GM21723 (cell line): Measurements from ENCODE around the gene LIN7C.

Experiments used
- ATAC-seq: cut with Tn5 transposase; IDR thresholded peaks from one replicate; pipeline ENCODE4 v1.9.1; 2021; ENCODE audit warnings: mild to moderate bottlenecking, moderate library complexity; ENCODE audit not compliant: unreplicated experiment

LIN7C gene

GRCh38 chr11:27471589-27472397 is 34.8 kb downstream of the LIN7C start:
- peak; percentile 57 for ATAC-seq

GRCh38 chr11:27470826-27471588 is 35.6 kb downstream of the LIN7C start:
- ATAC-seq: no peak

GRCh38 chr11:27470166-27470565 is 36.4 kb downstream of the LIN7C start:
- no peak for ATAC-seq

- ATAC-seq: no peak
Observed at GRCh38 chr11:27468995-27469695, 37.4 kb downstream of the LIN7C start.

- ATAC-seq: no peak
Observed at GRCh38 chr11:27468209-27468994, 38.2 kb downstream of the LIN7C start.

- ATAC-seq: no peak
Observed at GRCh38 chr11:27467181-27467913, 39.2 kb downstream of the LIN7C start.

GRCh38 chr11:27466363-27466762 is 40.2 kb downstream of the LIN7C start:
- ATAC-seq: no peak

- no peak for ATAC-seq
Observed at GRCh38 chr11:27465629-27466028, 40.9 kb downstream of the LIN7C start.

GRCh38 chr11:27464909-27465308 is 41.7 kb downstream of the LIN7C start:
- no peak for ATAC-seq

GRCh38 chr11:27464289-27464696 is 42.3 kb downstream of the LIN7C start:
- ATAC-seq: no peak

- no peak for ATAC-seq
Observed at GRCh38 chr11:27462543-27462942, 44.0 kb downstream of the LIN7C start.

GRCh38 chr11:27460158-27460978 is 46.2 kb downstream of the LIN7C start:
- no peak for ATAC-seq

GRCh38 chr11:27459191-27459590 is 47.4 kb downstream of the LIN7C start:
- no peak for ATAC-seq

- no peak for ATAC-seq
Observed at GRCh38 chr11:27458182-27458581, 48.4 kb downstream of the LIN7C start.

GRCh38 chr11:27456795-27457329 is 49.7 kb downstream of the LIN7C start:
- no peak for ATAC-seq

- ATAC-seq: no peak
Observed at GRCh38 chr11:27456140-27456794, 50.3 kb downstream of the LIN7C start.

GRCh38 chr11:27455667-27456066 is 50.9 kb downstream of the LIN7C start:
- ATAC-seq: no peak

- ATAC-seq: no peak
Observed at GRCh38 chr11:27453701-27454100, 52.9 kb downstream of the LIN7C start.
